ENCODE results near the gene AGBL3.

DNA sequence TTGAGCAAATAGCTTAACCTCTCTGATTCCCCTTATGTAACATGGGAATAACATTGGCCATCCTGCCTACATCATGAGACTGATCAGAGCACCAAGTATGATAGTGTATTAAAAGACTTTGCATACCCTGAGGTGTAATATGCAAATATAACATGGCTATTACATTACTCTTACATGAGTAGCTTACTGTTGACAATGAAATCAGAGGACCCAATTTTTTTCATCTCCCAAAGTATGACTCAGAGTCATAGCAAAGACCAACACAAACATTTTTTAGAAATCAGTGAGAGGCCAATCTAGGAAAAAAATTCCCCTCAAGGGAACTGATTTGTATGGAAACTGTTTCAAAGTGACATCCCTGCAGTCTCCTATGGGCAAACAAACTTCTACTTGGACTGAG lies 114.5 kb downstream of the AGBL3 start:
- TF ChIP-seq POLR2A (IDR thresholded peaks at IDR 0.05; ENCODE audit: low read length) (no peak), GATA1 (IDR thresholded peaks at IDR 0.05; ENCODE audit: low read depth, low read length) (no peak)
